ENCODE results near the gene COBL. TPM values are rescaled to one million over a fixed set of nuclear protein-coding genes. Genes with fewer than 3 reads are reported as not detected.

COBL gene
- polyA plus RNA-seq, 3 donors, result not detected

GRCh38 chr7:51064688-51065087, 251.9 kb downstream of the COBL start:
- Mint-ChIP-seq H3K9me3 (no peaks in the 10 kb centered on the region), H3K27ac (no peak overlapping the region), H3K27me3 (ENCODE audit: low read depth in 3 of 3) (peaks cover 0 to 1% (median 0%) of the 10 kb centered on the region in 3 donors), H3K36me3 (no peaks in the 10 kb centered on the region), H3K4me3 (no peak overlapping the region), H3K4me1 (no peaks in the 10 kb centered on the region)
- intact Hi-C loops (cut with micrococcal nuclease), result loop anchor here in 1 of 2 donors (10.0 kb wide), 1 partner anchor 970 kb away; the partner anchor contains the start of gene ZPBP
- no peak overlapping the region for H3K4me2 ChIP-seq (replicated peaks; ENCODE audit: extremely low read depth, low read length, poor library complexity, severe bottlenecking)
- H3K36me3 ChIP-seq (replicated peaks in 1 of 2; ENCODE audit: control insufficient read depth in 1 of 2, insufficient read depth in 2 of 2, low read length in 2 of 2), result no peaks in the 10 kb centered on the region
- no peak overlapping the region for H3K4me3 ChIP-seq (replicated peaks in 1 of 3; ENCODE audit: low read depth in 2 of 3, low read length in 3 of 3)
- no peaks in the 10 kb centered on the region for H3K27me3 ChIP-seq (ENCODE audit: control insufficient read depth in 2 of 2, insufficient read depth in 2 of 2, low read length in 2 of 2)
- H3K27ac ChIP-seq (ENCODE audit: low read depth in 1 of 2, low read length in 2 of 2), result no peak overlapping the region
- no peak overlapping the region for H2AFZ ChIP-seq (ENCODE audit: insufficient read depth, low read depth, low read length, poor library complexity, severe bottlenecking)
- DNase-seq, result no peak
- WGBS (ENCODE audit: insufficient coverage), result 83% methylated on average over 2 of the region's 3 CpGs
- H3K4me1 ChIP-seq (ENCODE audit: control insufficient read depth in 1 of 2, insufficient read depth in 2 of 2, low read length in 2 of 2), result no peaks in the 10 kb centered on the region
- no peak for TF ChIP-seq CTCF (IDR thresholded peaks at IDR 0.05)
- no peaks in the 10 kb centered on the region for H3K9me3 ChIP-seq (replicated peaks in 1 of 2; ENCODE audit: control insufficient read depth in 1 of 2, insufficient read depth in 1 of 2, low read length in 2 of 2)
- H3K9ac ChIP-seq (ENCODE audit: insufficient read depth, low read length, poor library complexity, severe bottlenecking), result no peak overlapping the region
- H4K20me1 ChIP-seq (ENCODE audit: insufficient read depth, low read length), result no peaks in the 10 kb centered on the region
- no peaks in the 10 kb centered on the region for H3K79me2 ChIP-seq (ENCODE audit: insufficient read depth, low read length)

DNA sequence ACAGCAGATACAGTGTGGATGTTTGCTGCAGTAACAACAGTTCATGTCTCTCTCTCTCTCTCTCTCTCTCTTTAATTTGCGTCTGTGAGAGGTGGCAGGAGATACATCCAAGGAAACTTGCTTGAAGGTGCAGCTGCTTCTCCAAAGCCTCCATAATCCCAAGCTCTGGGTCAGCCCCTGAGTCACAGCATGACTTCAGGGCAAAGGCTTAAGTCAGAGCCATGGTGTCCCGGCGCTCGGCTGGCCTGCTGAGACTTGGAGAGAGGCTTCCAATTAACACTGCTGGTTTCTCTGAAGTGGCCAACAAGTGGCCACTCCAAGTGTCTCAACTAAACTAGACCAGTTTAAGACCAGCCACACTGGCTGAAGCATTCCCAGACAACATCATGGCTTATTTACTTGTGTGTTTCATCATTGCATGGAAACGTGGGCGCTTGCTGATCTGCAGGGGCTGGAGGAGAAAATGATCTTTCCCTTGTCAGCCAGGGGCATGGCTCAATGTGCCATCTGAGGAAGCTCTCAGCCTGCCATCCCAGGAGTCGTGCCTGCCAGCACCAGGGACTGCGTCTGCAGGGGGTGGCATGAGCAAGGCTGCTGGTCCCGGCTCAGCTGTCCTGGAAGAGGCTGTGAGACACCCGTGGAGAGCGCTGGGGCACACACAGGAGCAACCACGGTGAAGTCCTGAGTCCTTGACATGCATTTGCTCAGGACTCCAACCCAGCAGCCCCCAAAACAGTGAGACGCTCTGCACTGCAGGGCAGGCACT, 254.2 kb downstream of the COBL start:
- Mint-ChIP-seq H3K9me3 (no peaks in the 10 kb centered on the region), H3K27me3 (ENCODE audit: low read depth in 3 of 3) (no peaks in the 10 kb centered on the region), H3K4me3 (no peak overlapping the region), H3K27ac (no peak overlapping the region), H3K4me1 (no peaks in the 10 kb centered on the region), H3K36me3 (no peaks in the 10 kb centered on the region)
- Histone ChIP-seq H4K20me1 (ENCODE audit: insufficient read depth, low read length) (no peaks in the 10 kb centered on the region), H3K4me3 (replicated peaks in 1 of 3; ENCODE audit: low read depth in 2 of 3, low read length in 3 of 3) (no peak overlapping the region), H3K36me3 (replicated peaks in 1 of 2; ENCODE audit: control insufficient read depth in 1 of 2, insufficient read depth in 2 of 2, low read length in 2 of 2) (no peaks in the 10 kb centered on the region), H3K4me2 (replicated peaks; ENCODE audit: extremely low read depth, low read length, poor library complexity, severe bottlenecking) (no peak overlapping the region), H3K27me3 (ENCODE audit: control insufficient read depth in 2 of 2, insufficient read depth in 2 of 2, low read length in 2 of 2) (no peaks in the 10 kb centered on the region), H3K79me2 (ENCODE audit: insufficient read depth, low read length) (no peaks in the 10 kb centered on the region), H3K27ac (ENCODE audit: low read depth in 1 of 2, low read length in 2 of 2) (no peak overlapping the region), H3K9ac (ENCODE audit: insufficient read depth, low read length, poor library complexity, severe bottlenecking) (no peak overlapping the region), H3K4me1 (ENCODE audit: control insufficient read depth in 1 of 2, insufficient read depth in 2 of 2, low read length in 2 of 2) (no peaks in the 10 kb centered on the region), H2AFZ (ENCODE audit: insufficient read depth, low read depth, low read length, poor library complexity, severe bottlenecking) (no peak overlapping the region), H3K9me3 (replicated peaks in 1 of 2; ENCODE audit: control insufficient read depth in 1 of 2, insufficient read depth in 1 of 2, low read length in 2 of 2) (no peaks in the 10 kb centered on the region)
- intact Hi-C loops (cut with micrococcal nuclease), result loop anchor here in 1 of 2 donors (10.0 kb wide), 1 partner anchor 968 kb away; the partner anchor contains the start of gene ZPBP
- no peak for DNase-seq
- WGBS (ENCODE audit: insufficient coverage), result 91% methylated on average over 11 of the region's 13 CpGs
- TF ChIP-seq CTCF (IDR thresholded peaks at IDR 0.05), result no peak

Measured in CD14-positive monocyte (primary cell).